Measurements from ENCODE around the gene NR6A1.

Gene NR6A1

DNA sequence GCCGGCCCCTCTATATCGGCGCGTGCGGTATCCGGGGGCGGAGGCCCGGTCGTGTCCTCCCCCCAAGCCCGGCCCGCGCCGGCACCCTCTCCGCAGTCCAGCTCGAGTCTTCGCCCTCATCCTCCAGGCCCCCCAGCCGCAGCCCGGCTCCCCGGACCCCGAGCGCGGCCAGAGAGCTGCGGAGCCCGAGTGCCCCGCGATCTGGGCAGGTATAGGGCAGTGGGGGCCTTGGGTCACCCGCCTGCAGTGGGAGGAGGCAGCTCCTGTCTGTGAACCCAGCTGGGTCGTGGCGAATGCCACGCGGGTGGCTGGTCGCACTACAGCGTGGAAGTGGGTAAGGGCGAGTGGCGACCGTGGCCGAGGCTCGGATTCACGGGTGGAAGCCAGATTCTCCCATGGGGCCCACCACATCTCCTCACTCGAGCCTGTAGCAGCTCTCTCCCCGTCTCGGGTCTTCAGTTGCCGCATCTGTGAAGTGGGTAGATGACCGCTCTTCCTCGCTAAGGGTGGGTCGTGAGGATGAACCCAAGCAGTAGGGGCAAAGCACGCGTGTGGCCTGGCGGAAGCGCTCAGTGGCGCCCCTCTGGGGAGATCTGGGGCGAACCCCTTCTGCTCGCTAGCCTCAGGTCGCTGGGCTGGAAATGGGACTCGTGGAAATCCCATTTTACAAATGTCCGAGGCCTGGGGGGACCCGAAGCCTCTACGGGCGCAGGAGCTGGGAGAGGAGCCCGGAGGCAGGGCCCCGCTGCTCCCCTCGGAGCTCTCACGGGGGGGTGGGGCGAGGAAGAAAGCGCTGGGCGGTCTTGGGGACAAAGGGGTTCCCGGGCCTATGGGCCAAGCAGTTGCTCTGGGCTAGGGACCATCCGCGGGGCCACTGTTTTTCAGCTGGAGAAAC lies 265.9 kb downstream of the NR6A1 start:
- peaks cover 28 to 75% (median 47%) of the 10 kb centered on the region in 3 experiments for H3K27me3 ChIP-seq (ENCODE audit: control insufficient read depth in 3 of 3, insufficient read depth in 3 of 3, low read depth in 1 of 3, low read length in 3 of 3)
- peak overlapping the region; percentile 98 for H2BK15ac ChIP-seq (ENCODE audit: low read length)
- WGBS, 2 donors (ENCODE audit: extremely low coverage in 2 of 2, insufficient read length in 2 of 2, insufficient replicate concordance in 1 of 2) = no CpG with 5 or more reads among the region's 69 CpGs

DNA sequence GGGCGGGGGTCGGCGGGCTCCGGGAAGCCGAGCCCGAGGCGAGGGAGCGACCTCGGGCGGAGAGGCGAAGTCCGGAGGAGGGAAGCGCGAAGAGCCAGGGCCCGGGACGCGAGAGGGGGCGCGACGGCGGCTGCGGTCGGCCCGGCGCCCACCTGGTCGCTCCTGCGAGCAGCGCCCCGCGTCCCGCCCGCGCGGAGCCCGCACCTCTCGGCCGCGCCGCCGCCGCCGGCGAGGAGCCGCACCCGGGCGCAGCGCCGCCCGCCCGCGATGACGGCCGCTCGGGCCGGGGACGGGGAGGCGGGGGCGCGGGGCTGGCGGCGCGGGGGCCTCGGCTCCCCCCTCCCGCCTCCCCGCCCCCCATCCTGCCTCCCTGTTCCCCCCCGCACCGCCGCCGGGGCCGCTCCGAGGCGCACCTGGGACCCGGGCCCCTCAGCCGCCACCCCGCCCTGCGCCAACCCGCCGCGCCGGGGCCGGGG lies 266.5 kb downstream of the NR6A1 start:
- Histone ChIP-seq H2AK5ac (ENCODE audit: low read depth, low read length) (no peak overlapping the region), H3K14ac (ENCODE audit: low read length) (no peak overlapping the region), H3K36me3 (replicated peaks in 1 of 2; ENCODE audit: control insufficient read depth in 2 of 2, insufficient read depth in 2 of 2, low read length in 2 of 2) (no peaks in the 10 kb centered on the region), H3K4me3 (ENCODE audit: low read length in 2 of 2) (peak overlapping the region in 1 of 2 donors; percentile 69), H4K8ac (ENCODE audit: low read depth, low read length) (no peak overlapping the region), H2BK120ac (ENCODE audit: low read depth, low read length) (peak overlapping the region; percentile 9), H2BK5ac (ENCODE audit: low read length) (no peak overlapping the region), H3K79me1 (ENCODE audit: low read depth, low read length) (no peaks in the 10 kb centered on the region), H3K23ac (ENCODE audit: low read depth, low read length, poor library complexity) (peak overlapping the region; percentile 73), H3K4ac (ENCODE audit: low read length) (no peak overlapping the region), H3K18ac (ENCODE audit: low read length) (peak overlapping the region; percentile 90), H3K9me3 (replicated peaks in 1 of 2; ENCODE audit: control insufficient read depth in 2 of 2, insufficient read depth in 1 of 2, low read depth in 1 of 2, low read length in 2 of 2) (peaks cover 0 to 4% of the 10 kb centered on the region in 2 donors), H2BK15ac (ENCODE audit: low read length) (peak overlapping the region; percentile 98), H2AFZ (ENCODE audit: low read length) (peak overlapping the region; percentile 80), H3K27ac (replicated peaks; ENCODE audit: low read length) (no peak overlapping the region), H4K91ac (ENCODE audit: low read depth, low read length, poor library complexity) (no peak overlapping the region), H3K4me1 (ENCODE audit: control insufficient read depth in 2 of 2, insufficient read depth in 1 of 2, low read depth in 1 of 2, low read length in 2 of 2) (peaks cover 0 to 6% of the 10 kb centered on the region in 2 donors), H3K4me2 (ENCODE audit: insufficient read depth, low read length, poor library complexity, severe bottlenecking) (peak overlapping the region; percentile 86), H2BK12ac (ENCODE audit: low read length) (no peak overlapping the region), H3K27me3 (ENCODE audit: control insufficient read depth in 3 of 3, insufficient read depth in 3 of 3, low read depth in 1 of 3, low read length in 3 of 3) (peaks cover 28 to 82% (median 47%) of the 10 kb centered on the region in 3 experiments), H3K9ac (ENCODE audit: low read depth, low read length, poor library complexity) (no peak overlapping the region)
- WGBS, 2 donors (ENCODE audit: extremely low coverage in 2 of 2, insufficient read length in 2 of 2, insufficient replicate concordance in 1 of 2) = no CpG with 5 or more reads among the region's 81 CpGs
- no peak for DNase-seq (ENCODE audit: low spot score)

More for the DNA sequence above, 265.9 kb downstream of the NR6A1 start:
- Histone ChIP-seq H2AFZ (ENCODE audit: low read length) (peak overlapping the region; percentile 53), H3K79me1 (ENCODE audit: low read depth, low read length) (no peaks in the 10 kb centered on the region), H3K14ac (ENCODE audit: low read length) (peak overlapping the region; percentile 94), H2BK12ac (ENCODE audit: low read length) (no peak overlapping the region), H3K9me3 (replicated peaks in 1 of 2; ENCODE audit: control insufficient read depth in 2 of 2, insufficient read depth in 1 of 2, low read depth in 1 of 2, low read length in 2 of 2) (peaks cover 0 to 4% of the 10 kb centered on the region in 2 donors), H3K4me3 (ENCODE audit: low read length in 2 of 2) (peak overlapping the region in 1 of 2 donors; percentile 67), H3K4me2 (ENCODE audit: insufficient read depth, low read length, poor library complexity, severe bottlenecking) (peak overlapping the region; percentile 86), H3K4me1 (ENCODE audit: control insufficient read depth in 2 of 2, insufficient read depth in 1 of 2, low read depth in 1 of 2, low read length in 2 of 2) (peaks cover 0 to 6% of the 10 kb centered on the region in 2 donors), H3K27ac (replicated peaks; ENCODE audit: low read length) (no peak overlapping the region), H3K18ac (ENCODE audit: low read length) (peak overlapping the region; percentile 90), H4K8ac (ENCODE audit: low read depth, low read length) (peak overlapping the region; percentile 48), H3K4ac (ENCODE audit: low read length) (no peak overlapping the region), H3K9ac (ENCODE audit: low read depth, low read length, poor library complexity) (peak overlapping the region; percentile 81), H2BK120ac (ENCODE audit: low read depth, low read length) (peak overlapping the region; percentile 9), H3K36me3 (replicated peaks in 1 of 2; ENCODE audit: control insufficient read depth in 2 of 2, insufficient read depth in 2 of 2, low read length in 2 of 2) (no peaks in the 10 kb centered on the region), H2BK5ac (ENCODE audit: low read length) (no peak overlapping the region), H2AK5ac (ENCODE audit: low read depth, low read length) (peak overlapping the region; percentile 99), H4K91ac (ENCODE audit: low read depth, low read length, poor library complexity) (no peak overlapping the region), H3K23ac (ENCODE audit: low read depth, low read length, poor library complexity) (peak overlapping the region; percentile 98)
- no peak for DNase-seq (ENCODE audit: low spot score)

DNA sequence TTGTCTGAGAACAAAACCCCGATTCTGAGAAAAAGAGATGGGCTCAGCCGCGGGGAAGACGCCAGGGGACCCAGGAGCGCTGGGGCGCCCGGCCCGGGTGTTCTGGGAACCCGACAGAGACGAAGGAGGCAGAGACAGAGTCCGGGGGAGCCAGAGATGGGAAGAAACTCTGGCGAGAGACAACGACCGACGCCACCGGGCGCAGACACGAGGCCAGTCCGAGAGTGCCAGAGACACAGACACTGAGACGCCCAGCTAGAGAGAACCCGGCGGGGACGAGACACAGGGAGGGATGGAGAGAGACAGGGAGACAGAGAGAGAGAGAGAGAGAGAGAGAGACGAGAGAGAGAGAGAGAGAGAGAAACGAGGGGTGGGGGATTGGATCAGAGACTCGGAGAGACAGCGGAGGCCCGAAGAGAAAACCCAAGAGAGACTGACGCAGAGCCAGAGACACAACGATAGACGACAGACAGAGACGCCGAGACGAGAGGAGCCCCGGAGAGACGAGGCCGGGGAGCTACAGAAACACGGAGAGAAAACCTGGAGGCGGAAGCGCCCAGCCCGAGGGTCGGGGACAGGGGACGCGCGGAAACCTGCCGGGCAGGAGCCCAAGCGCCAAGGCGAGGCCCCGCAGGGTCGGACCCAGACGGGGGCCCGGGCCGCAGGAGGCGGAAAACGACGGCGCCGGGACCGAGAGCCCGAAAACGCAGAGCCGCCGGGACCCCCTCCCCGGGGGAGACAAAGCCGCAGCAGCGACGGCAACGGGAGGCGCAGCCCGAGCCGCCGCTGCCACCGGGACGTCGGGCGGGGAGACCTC lies 267.2 kb downstream of the NR6A1 start:
- Histone ChIP-seq H4K8ac (ENCODE audit: low read depth, low read length) (no peak overlapping the region), H4K91ac (ENCODE audit: low read depth, low read length, poor library complexity) (no peak overlapping the region), H3K9me3 (replicated peaks in 1 of 2; ENCODE audit: control insufficient read depth in 2 of 2, insufficient read depth in 1 of 2, low read depth in 1 of 2, low read length in 2 of 2) (peaks cover 0 to 4% of the 10 kb centered on the region in 2 donors), H3K36me3 (replicated peaks in 1 of 2; ENCODE audit: control insufficient read depth in 2 of 2, insufficient read depth in 2 of 2, low read length in 2 of 2) (no peaks in the 10 kb centered on the region), H3K9ac (ENCODE audit: low read depth, low read length, poor library complexity) (no peak overlapping the region), H2BK15ac (ENCODE audit: low read length) (peak overlapping the region; percentile 81), H2AFZ (ENCODE audit: low read length) (peak overlapping the region; percentile 80), H3K14ac (ENCODE audit: low read length) (no peak overlapping the region), H3K4me3 (ENCODE audit: low read length in 2 of 2) (peak overlapping the region in 1 of 2 donors; percentile 69), H3K4me2 (ENCODE audit: insufficient read depth, low read length, poor library complexity, severe bottlenecking) (peak overlapping the region; percentile 86), H3K4ac (ENCODE audit: low read length) (peak overlapping the region; percentile 53), H3K79me1 (ENCODE audit: low read depth, low read length) (no peaks in the 10 kb centered on the region), H2BK5ac (ENCODE audit: low read length) (no peak overlapping the region), H2AK5ac (ENCODE audit: low read depth, low read length) (peak overlapping the region; percentile 92), H3K23ac (ENCODE audit: low read depth, low read length, poor library complexity) (peak overlapping the region; percentile 73), H2BK12ac (ENCODE audit: low read length) (peak overlapping the region; percentile 73), H3K27me3 (ENCODE audit: control insufficient read depth in 3 of 3, insufficient read depth in 3 of 3, low read depth in 1 of 3, low read length in 3 of 3) (peaks cover 28 to 88% (median 47%) of the 10 kb centered on the region in 3 experiments), H3K4me1 (ENCODE audit: control insufficient read depth in 2 of 2, insufficient read depth in 1 of 2, low read depth in 1 of 2, low read length in 2 of 2) (peaks cover 0 to 6% of the 10 kb centered on the region in 2 donors), H3K27ac (replicated peaks; ENCODE audit: low read length) (no peak overlapping the region), H3K18ac (ENCODE audit: low read length) (peak overlapping the region; percentile 95), H2BK120ac (ENCODE audit: low read depth, low read length) (peak overlapping the region; percentile 61)
- no CpG with 5 or more reads among the region's 76 CpGs for WGBS, 2 donors (ENCODE audit: extremely low coverage in 2 of 2, insufficient read length in 2 of 2, insufficient replicate concordance in 1 of 2)
- DNase-seq (ENCODE audit: low spot score) = no peak

All from neuronal stem cell (in vitro differentiated cells).